Activated CD8-positive, alpha-beta memory T cell treated with anti-CD3 and anti-CD28 coated beads, Interleukin-2, amount 50 U/mL, for 4 hours (primary cell): ENCODE data around the gene IL1R2.
"Not testable (repeated sequence)": the region's sequence is repeated elsewhere in the genome, so short reads cannot be mapped to it uniquely, and the experiment has no call there.

Experiments used
- DNase-seq: peaks from one replicate; pipeline ENCODE4 v3.0.0-alpha.2; 2020

The IL1R2 gene

DNA sequence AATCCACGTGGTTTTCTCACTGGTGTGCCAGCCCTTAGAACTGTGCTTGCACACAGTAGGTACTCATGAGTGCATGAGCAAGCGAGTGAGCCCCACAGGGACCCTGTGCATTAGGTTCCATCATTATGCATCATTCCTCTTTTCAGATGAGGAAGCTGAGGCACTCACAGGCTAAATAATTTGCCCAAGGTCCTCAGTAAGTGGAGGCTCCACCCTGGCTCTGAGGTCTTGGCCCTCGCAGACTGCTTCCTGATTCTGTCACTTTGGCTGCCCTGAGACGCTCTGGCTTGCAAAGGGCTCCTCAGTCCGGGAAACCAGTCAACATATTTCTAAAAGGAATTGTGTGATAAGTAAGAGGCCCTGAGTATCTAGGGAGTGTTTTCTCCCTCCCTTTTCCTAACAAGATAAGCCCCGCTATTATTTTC, 71.7 kb downstream of the IL1R2 start:
- no peak for DNase-seq

DNA sequence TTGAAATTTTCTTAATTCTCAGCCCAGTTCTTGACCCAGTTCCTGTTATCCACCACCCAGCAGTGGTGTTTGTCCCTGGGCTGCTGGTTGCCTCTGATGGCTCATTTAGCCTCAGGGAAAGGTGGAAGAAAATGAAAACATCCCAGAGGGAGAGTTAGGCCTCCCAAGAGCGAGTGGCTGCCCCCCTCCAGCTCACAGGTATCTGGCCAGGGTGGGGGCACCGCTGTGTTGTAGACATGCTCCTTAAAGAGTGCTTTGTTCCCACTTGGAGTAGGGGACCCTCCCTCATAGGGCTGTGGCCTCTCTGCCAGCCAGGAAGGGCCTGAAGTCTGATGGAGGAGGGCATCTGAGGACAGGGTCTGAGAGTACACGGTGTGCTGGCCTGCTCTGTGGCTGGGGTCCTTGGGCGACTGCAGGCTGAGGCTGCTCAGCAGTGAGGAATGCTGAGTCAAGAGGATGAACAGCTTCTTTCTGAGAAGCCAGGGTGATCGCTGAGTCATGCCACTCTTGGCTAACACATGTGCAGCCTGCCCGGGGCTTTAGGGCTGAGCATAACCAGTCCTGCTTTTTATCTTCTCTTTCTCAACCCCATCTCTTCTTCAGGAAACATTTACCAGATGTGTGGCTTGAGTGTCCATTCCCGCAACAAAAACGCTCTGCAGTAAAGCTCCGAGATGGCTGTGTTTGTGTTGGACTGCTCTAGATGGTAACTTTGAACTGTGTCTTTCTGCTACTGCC, 72.3 kb downstream of the IL1R2 start:
- no peak for DNase-seq

DNA sequence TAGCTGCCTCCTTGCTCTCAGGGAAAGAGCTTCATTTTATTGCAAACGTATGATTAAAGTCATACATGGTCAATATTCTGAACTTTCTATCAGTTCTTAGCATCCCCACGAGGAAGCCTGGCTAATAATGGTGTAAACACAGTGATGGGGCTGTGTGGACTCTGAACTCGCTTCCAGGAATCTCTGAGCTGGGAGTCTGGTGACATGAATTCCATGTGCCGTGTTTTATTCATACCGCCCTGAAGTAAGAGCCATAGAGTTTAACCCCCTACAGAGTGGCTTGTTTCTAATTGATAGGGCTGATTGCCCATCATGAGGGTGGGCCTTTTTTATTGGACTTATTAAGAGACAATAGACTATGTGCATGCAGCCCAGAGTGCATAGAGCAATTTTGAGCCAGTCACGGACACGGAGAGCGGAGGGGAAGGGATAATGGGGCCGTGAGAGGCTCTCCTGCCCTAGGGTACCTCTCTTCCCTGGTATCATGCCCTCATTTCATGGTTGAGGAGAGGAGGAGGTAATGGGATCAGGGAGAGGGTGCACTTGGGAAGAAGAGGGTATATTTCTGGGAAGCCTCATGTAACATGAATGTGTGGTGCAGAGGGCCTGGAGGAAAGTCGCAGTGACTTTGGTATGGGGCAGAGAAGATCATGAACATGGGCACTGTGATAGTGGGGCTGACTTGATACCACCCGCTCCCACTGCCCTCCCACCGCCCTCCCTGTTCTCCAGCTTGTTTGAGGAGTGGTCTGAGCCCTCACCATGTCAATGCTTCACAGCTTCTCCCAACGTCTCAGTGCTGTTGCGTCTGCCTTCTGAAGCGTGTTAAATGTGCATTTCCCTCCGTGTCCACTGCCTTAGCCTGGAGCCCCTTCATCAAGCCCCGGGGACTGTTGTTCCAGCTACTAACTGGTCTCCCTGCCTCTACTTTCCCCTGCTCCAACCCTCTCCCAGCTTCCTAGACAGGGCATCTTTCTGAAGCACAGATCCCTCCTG, 73.2 kb downstream of the IL1R2 start:
- no peak for DNase-seq

DNA sequence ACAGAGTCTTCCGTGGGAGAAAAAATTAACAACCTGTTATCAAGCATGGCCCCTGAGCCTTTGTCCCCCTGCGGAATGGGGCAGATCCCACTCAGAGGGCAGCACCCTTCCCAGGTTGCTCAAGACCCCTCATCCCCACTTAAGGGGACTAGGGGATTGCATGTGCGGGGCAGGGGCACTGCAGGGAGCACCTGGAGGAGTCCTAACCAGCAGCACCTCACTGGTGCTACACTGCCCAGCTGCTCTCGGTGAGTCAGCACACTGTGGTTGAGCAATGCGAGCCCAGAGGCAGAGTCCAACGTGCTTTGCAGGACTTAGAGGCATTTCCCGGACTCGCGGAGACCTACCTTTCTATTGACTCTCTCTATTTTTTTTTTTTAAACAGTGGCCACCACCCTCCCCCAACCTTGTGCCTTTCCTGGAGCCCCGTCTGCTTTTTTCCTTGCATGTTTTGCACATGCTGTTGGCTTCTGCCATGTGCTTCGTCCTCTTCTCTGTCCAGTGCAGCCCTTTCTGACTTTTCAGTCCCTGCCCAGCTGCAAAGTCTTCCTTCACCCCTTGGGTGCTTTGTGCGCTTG, 74.0 kb downstream of the IL1R2 start:
- DNase-seq: no peak

DNA sequence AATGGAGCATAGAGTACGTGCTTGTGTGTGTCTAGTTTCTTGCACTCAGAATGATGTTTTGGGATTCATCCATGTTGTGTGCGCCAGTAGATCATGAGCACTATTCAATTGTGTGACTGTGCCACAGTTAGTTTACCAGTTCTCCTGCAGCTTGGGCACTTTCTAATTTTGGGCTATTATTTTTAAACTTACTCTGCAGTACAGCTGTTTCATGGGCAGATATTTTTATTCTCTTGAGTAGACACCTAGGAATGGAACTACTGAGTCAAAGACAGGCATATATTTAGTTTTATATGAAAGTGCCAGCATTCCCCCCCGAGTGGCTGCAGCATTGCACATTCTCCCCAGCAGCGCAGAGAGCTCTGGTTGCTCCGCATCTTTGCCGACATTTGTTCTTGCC, 74.8 kb downstream of the IL1R2 start:
- DNase-seq: no peak

DNA sequence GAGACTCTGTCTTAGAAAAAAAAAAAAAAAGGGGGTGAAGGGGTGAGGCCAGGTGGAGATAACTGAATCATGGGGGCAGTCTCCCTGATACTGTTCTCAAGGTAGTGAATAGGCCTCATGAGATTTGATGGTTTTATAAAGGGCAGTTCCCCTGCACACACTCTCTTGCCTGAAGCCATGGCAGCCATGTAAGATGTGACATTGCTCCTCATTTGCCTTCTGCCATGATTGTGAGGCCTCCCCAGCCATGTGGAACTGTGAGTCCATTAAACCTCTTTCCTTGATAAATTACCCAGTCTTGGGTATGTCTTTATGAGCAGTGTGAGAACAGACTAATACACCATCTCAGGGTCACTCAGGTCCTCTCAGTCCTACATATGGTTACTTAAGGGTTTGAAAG, 76.4 kb downstream of the IL1R2 start:
- DNase-seq: not testable (repeated sequence)

DNA sequence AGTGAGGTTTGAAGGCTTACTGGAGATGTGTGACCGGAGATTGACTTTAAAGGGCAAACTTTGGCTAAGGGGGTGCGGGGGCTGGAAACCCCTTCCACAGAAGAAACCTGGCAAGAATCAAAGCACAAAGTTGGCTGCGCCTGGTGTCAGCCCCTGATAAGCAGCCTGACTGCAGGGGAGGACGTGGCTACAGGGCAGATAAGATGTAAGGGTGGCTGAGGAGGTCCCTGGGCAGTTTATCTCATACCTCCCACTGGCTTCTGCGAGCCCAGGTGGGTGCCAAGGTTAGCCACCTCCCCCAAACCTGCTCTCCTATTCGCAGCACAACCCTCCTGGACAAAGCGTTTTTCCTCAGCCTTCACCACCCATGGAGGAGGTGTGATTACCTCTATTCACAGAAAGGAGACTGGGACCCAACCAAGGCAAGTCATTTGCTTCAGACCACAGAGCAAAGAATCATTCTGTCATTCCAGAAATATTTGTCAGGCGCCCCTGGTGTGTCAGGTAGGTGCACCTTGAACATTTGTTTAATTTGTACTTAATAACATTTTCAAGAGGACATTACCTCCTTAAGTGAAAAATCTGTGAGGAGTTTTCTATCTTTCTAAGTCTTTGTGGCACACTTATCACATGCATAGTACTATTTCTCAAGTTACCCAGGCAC, 77.7 kb downstream of the IL1R2 start:
- no peak for DNase-seq

DNA sequence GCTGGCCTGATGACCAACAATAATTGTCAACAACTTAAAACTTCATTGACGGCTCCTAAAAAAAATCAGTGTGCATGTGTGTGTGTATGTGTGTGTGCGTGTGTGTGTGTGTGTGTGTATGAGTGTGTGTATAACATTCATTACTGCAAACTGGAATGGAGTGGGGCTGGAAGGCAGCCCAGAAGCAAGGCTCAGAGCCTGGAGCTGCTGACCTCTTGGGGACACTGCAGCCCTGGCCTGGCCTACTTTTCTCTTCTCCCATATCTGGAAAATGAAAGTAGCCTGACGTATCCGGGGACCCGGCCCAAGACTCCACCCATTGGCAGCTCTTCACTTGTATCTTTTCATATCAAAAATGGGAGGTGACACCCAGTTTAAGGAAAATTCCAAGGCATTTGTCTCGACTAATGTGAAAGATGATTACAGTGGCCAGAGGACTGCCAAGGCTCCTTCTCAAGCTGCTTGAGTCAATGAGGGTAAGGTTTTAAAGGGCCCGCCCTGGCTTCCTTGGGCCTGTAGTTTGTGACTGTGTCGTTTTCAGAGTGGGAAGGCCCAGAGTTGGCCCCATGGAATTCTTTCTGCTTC, 78.4 kb downstream of the IL1R2 start:
- no peak for DNase-seq

DNA sequence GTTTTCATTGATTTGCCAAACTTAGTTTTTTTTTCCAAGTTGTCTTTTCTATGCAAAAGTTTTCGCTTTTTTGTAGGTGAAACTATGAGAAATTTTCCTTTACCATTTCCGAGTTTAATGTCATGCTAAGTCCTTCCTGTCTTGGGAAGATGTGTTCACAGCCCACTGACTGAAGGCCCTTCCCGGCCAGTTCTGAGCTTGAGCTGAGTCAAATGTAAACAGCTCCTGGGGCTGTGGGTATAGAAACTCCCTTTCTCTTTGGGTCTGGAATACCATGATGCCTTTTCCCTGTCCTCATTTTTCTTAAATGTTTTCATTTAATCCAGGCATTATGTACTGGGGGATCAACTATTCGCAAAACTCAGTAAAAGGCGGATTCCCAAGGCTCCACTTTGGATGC, 81.0 kb downstream of the IL1R2 start:
- no peak for DNase-seq

DNA sequence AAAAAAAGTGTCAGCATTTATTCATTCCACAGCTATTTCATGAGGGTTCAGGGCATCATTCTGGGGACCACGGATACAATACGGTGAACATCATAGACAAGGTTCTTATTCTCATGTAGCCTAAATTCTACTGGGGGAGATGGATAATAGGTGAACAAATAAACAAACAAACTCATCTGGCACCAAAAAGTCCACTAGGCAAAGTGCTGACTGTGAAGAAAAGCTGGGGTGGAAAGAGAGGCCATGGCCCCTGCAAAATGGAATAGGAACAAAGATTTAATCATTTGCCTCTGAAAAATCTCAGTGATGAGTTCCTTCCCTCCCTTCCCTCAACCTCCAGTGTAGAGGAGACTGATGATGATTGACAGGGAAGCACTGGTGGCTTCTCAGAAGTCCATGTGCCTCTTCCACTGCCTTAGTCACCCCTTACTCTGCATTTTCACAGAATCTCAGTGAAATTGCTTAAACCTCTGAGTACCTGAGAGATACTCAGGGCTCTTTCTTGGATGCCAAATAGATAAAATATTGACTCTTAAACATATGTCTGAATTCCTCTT, 81.5 kb downstream of the IL1R2 start:
- DNase-seq: no peak

DNA sequence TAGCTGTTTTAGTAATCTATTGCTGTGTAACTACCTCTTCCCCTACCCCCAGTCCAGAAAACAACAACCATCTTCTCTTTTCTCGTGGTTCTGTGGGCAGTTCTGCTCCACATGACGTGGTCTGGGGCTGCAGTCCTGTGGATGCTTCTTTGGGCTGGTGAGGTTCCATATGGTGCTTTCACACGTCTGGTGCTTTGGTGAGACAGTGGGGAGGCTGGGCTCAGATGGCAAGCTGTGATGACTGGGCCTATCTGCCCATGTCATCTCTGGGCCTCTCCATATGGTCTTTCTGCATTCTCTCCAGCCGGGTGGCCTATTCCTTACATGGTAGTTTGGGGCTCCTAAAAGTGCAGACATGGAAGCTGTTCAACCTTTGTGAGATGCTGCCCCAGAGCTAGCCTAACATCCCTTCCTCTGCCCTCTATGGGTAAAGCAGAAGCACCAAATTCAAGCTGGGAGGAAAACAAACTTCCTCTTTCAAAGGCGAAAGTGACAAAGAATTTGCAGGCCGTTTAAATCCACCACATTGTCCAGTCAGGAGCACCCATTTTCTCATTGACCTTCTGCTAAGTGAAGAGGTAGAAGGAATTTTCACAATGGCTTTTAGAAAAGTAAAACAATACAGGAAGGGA, 82.5 kb downstream of the IL1R2 start:
- no peak for DNase-seq

DNA sequence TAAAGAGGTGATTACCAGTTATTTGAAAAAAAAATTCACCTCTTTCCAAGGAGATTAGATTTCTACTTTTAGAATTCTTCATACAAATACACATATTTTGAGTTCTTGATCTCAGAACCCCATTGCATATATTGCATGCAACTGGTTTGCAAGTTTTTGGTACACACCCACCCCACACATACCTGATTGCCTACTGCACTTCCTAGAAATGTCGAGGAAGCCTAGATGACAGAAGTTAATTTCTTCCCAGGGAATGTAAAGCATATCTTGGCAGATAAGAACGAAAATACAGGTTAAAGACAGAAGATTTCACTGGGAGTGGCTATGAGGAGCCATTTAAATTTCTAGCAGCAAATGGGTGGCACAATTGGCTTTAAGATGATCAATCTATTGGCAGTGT, 83.7 kb downstream of the IL1R2 start:
- DNase-seq: no peak

DNA sequence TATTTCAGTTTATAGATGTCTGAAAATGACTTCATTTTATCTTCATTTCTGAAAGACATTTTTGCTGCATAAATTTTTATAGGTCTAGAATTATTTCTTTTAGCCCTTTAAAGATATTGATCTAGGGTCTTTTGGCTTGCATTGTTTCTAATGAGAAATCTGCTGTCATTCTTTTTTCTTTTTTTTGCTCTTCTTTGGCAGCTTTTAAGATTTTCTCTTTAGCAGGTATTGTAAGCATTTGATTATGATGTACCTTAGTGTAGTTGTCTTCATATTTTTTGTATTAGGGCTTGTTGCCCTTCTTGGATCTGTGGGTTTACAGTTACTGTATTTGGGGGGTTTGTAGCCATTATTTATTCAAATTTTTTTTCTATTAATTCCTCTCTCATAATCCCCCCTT, 84.8 kb downstream of the IL1R2 start:
- no peak for DNase-seq
